Activated CD4-positive, alpha-beta T cell treated with anti-CD3 and anti-CD28 coated beads, Interleukin-2, amount 50 U/mL, for 16 hours (primary cell): ENCODE data around the gene LTBP4.

Experiments
- DNase-seq: peaks from one replicate; pipeline ENCODE4 v3.0.0-alpha.2; 2020

LTBP4 gene

GRCh38 chr19:40668991-40669614, 67.9 kb downstream of the LTBP4 start:
- no peak for DNase-seq

GRCh38 chr19:40671404-40671803, 70.2 kb downstream of the LTBP4 start:
- DNase-seq: no peak

GRCh38 chr19:40672038-40672437, 70.9 kb downstream of the LTBP4 start:
- DNase-seq: no peak

DNA sequence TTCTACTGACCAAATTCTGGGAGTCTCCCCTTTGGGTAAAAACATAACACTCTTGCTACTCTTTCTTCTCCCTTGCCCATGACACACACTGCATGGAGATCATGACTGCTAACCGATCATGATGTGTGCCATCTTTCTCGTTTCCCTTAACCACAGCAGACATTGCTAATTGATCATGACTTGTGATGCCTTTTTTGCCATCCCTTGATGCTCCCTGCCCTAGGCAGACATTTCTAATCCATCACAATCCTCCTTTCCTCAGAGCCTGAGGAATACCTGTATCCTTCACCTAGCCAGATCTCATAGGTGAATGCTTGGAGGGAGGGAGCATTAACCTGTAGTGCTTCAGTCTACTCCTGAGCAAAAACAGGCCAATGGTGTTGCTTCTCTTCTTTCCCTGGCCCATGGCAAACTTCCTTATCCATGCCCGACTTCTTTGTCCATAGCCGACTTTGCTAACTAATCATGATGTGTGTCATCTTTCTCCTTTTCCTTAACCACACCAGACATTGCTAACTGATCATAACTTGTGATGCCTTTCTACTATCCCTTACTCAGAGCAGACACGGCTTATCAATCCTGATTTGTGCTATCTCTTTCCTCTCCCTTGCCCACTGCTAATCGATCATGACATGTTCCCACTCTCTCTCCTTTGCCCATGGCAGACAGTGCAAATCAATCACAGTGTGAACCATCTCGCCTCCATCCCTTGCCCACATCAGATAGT, 71.6 kb downstream of the LTBP4 start:
- DNase-seq: no peak

DNA sequence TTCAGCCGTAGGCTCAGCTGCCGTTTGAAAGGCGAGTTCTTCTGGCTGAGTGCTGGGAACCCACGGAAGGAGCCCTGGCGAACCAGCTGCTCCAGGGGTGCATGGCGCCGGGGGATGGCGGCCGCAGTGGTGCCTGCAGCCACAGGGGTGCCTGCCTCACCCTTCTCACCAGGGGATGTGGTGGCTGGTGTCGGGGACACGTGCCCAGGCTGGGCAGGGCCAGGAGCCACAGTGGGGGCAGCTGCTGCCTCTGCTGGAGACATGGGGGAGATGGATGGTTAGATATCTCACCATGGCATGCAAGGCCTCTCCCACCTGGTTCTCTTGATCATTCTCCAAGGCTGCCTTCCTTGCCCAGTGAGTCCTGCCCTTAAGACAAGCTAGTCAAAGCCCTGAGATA, 72.2 kb downstream of the LTBP4 start:
- no peak for DNase-seq

DNA sequence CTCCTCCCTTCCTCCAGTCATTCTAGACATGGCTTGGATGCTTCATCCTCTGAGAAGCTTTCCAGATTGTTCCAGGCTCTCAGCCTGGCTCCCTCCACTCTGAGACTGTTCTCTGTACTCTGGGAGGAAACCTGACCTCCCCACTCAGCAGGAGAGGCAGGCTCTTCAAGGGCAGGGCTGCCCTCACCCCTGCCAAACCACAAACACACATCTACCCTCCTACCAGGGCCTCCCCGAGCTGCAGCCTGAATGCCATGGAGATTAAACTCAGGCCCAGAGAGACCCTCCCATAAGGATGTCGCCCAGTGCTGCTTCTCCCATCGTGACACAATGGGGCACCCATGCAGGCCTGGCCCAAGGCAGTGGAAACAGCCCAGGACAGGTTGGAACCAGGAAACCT, 73.1 kb downstream of the LTBP4 start:
- DNase-seq: no peak

DNA sequence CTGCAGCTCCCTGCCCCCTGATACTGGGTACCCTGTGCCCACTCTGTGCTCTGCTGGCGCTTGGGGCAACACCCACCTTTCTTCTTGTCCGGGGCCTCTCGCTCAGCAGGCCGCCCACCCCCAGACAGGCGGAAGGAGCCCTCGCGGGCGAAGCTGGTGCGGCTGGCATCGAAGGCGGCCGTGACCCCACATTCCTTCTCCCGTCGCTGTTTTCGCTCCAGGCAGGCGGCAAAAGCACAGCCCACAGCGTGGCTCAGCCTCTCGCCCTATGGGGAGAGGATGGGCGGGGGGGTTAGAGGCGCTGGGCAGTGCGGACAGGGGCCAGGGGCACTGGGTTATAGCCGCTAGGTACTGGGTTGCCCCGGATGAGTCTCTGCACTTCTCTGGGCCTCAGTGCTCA, 76.0 kb downstream of the LTBP4 start:
- no peak for DNase-seq
